ENCODE measurements around the gene SMPD3. TPM values are rescaled to one million over a fixed set of nuclear protein-coding genes. Genes with fewer than 3 reads are reported as not detected.
A peak's percentile ranks its signal among the peaks of the same experiment; 100 is the strongest.

SMPD3 gene
- total RNA-seq, 1 experiment from 2014 or later = 0.77 TPM

- DNase-seq (ENCODE audit: low read depth, low spot score) (no peak), ATAC-seq (no peak)
- Histone ChIP-seq H3K9me3 (ENCODE audit: control insufficient read depth, insufficient read depth, low read depth, low read length) (no peaks in the 10 kb centered on the region), H3K27ac (ENCODE audit: low read length) (no peak overlapping the region), H3K4me3 (ENCODE audit: low read depth in 2 of 2, low read length in 2 of 2) (no peak overlapping the region), H3K36me3 (ENCODE audit: control insufficient read depth, insufficient read depth, low read length) (no peaks in the 10 kb centered on the region), H3K4me1 (ENCODE audit: control insufficient read depth, insufficient read depth, low read length) (peaks cover 3% of the 10 kb centered on the region; the same call in 1 of the 2 replicates), H3K27me3 (ENCODE audit: control insufficient read depth, insufficient read depth, low read length) (no peaks in the 10 kb centered on the region)
- no peak for TF ChIP-seq POLR2AphosphoS5 (IDR thresholded peaks at IDR 0.05; ENCODE audit: low read depth, low read length)
- CTCF ChIA-PET = no interaction called here
- no TSS peak for BruUV-seq (replicated peaks)
- intact Hi-C loops (cut with micrococcal nuclease; ENCODE audit: unreplicated experiment) (no loop called here), in situ Hi-C loops (cut with HindIII; ENCODE audit: low pct_unique_long_range_greater_than_20kb, low sequenced_read_pairs) (no loop called here)
- POLR2A ChIA-PET = no interaction called here
These were observed 43.8 kb upstream of the SMPD3 start for GRCh38 chr16:68492151-68492542.

DNA sequence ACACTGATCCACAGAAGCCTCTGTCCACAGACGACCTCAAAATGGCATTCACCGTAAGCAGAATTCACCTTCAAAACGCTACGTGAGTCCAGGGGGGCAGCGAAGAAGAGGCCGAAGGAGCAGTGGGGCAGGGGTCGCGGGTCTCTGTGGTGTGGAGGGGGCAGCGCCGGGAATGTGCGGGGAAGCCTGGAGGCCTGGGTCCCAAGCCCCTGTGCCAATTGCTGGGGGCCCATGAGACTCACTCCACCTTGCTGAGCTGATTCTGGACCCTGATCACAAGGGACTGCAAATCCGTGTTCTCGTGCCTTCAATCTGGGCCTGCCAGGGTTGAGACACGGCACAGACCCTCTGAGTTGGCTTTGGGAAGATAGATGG, 43.3 kb upstream of the SMPD3 start:
- DNase-seq (ENCODE audit: low read depth, low spot score) (no peak), ATAC-seq (no peak)
- ChIA-PET CTCF (no interaction called here), POLR2A (no interaction called here)
- Histone ChIP-seq H3K27ac (ENCODE audit: low read length) (no peak overlapping the region), H3K27me3 (ENCODE audit: control insufficient read depth, insufficient read depth, low read length) (no peaks in the 10 kb centered on the region), H3K9me3 (ENCODE audit: control insufficient read depth, insufficient read depth, low read depth, low read length) (no peaks in the 10 kb centered on the region), H3K4me3 (ENCODE audit: low read depth in 2 of 2, low read length in 2 of 2) (no peak overlapping the region), H3K36me3 (ENCODE audit: control insufficient read depth, insufficient read depth, low read length) (no peaks in the 10 kb centered on the region), H3K4me1 (ENCODE audit: control insufficient read depth, insufficient read depth, low read length) (peaks cover 3% of the 10 kb centered on the region; the same call in 1 of the 2 replicates)
- in situ Hi-C loops (cut with HindIII; ENCODE audit: low pct_unique_long_range_greater_than_20kb, low sequenced_read_pairs) (no loop called here), intact Hi-C loops (cut with micrococcal nuclease; ENCODE audit: unreplicated experiment) (no loop called here)
- TF ChIP-seq, protein P1, sequence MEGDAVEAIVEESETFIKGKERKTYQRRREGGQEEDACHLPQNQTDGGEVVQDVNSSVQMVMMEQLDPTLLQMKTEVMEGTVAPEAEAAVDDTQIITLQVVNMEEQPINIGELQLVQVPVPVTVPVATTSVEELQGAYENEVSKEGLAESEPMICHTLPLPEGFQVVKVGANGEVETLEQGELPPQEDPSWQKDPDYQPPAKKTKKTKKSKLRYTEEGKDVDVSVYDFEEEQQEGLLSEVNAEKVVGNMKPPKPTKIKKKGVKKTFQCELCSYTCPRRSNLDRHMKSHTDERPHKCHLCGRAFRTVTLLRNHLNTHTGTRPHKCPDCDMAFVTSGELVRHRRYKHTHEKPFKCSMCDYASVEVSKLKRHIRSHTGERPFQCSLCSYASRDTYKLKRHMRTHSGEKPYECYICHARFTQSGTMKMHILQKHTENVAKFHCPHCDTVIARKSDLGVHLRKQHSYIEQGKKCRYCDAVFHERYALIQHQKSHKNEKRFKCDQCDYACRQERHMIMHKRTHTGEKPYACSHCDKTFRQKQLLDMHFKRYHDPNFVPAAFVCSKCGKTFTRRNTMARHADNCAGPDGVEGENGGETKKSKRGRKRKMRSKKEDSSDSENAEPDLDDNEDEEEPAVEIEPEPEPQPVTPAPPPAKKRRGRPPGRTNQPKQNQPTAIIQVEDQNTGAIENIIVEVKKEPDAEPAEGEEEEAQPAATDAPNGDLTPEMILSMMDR (IDR thresholded peaks at IDR 0.05) = no peak
- TF ChIP-seq POLR2AphosphoS5 (IDR thresholded peaks at IDR 0.05; ENCODE audit: low read depth, low read length) (no peak), TCF7L2 (IDR thresholded peaks at IDR 0.05; ENCODE audit: low read depth, low read length) (no peak), SIN3A (IDR thresholded peaks at IDR 0.05; ENCODE audit: borderline replicate concordance, insufficient read depth, low read depth, low read length) (no peak)
- TF ChIP-seq, protein P2, sequence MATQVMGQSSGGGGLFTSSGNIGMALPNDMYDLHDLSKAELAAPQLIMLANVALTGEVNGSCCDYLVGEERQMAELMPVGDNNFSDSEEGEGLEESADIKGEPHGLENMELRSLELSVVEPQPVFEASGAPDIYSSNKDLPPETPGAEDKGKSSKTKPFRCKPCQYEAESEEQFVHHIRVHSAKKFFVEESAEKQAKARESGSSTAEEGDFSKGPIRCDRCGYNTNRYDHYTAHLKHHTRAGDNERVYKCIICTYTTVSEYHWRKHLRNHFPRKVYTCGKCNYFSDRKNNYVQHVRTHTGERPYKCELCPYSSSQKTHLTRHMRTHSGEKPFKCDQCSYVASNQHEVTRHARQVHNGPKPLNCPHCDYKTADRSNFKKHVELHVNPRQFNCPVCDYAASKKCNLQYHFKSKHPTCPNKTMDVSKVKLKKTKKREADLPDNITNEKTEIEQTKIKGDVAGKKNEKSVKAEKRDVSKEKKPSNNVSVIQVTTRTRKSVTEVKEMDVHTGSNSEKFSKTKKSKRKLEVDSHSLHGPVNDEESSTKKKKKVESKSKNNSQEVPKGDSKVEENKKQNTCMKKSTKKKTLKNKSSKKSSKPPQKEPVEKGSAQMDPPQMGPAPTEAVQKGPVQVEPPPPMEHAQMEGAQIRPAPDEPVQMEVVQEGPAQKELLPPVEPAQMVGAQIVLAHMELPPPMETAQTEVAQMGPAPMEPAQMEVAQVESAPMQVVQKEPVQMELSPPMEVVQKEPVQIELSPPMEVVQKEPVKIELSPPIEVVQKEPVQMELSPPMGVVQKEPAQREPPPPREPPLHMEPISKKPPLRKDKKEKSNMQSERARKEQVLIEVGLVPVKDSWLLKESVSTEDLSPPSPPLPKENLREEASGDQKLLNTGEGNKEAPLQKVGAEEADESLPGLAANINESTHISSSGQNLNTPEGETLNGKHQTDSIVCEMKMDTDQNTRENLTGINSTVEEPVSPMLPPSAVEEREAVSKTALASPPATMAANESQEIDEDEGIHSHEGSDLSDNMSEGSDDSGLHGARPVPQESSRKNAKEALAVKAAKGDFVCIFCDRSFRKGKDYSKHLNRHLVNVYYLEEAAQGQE (IDR thresholded peaks at IDR 0.05; ENCODE audit: insufficient read depth in 1 of 2, low read depth in 2 of 2, low read length in 1 of 2) = no peak
- BruUV-seq (replicated peaks) = no TSS peak

DNA sequence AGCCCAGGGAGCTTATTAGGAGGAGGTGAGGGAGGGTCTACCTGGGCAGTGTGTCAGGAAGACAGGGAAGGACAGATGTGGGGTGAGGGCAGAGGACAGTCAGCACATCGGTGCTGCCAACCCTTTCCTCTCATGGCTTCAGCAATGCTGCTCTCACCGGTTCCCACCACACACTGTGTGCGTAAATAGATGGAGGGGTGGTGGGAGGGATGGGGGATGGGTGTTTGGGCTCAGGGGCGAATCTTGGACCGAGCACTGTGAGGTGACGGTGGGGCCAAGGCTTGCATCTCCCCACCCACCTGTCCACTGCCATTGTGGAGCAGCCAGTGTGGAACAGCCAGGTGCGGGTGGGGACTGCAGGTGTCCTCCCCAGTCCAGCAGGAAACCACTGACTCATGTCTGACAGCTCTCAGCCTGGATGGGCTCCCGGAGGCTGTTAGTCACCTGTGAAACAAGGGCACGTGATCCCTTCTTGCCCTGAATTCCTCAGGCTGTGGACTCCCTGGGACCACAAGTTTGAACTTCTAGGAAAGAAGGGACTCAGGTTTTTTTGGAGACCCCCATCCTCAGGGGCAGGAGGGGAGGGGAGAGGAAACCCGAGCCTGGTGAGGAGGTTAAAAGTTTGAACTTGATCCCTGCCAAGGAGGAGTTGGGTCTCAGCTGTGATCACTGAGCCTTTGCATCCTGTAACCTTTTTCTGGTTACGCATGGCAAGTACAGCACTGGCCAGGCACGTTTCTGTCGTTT, 42.7 kb upstream of the SMPD3 start:
- intact Hi-C loops (cut with micrococcal nuclease; ENCODE audit: unreplicated experiment) (no loop called here), in situ Hi-C loops (cut with HindIII; ENCODE audit: low pct_unique_long_range_greater_than_20kb, low sequenced_read_pairs) (no loop called here)

More for the DNA sequence above, 42.7 kb upstream of the SMPD3 start:
- POLR2A ChIA-PET = no interaction called here
- peaks cover 3% of the 10 kb centered on the region; the same call in 1 of the 2 replicates for H3K4me1 ChIP-seq (ENCODE audit: control insufficient read depth, insufficient read depth, low read length)
- no peak overlapping the region for H3K4me3 ChIP-seq (ENCODE audit: low read depth in 2 of 2, low read length in 2 of 2)
- no peaks in the 10 kb centered on the region for H3K27me3 ChIP-seq (ENCODE audit: control insufficient read depth, insufficient read depth, low read length)
- DNase-seq (ENCODE audit: low read depth, low spot score) = peak; percentile 52
- H3K36me3 ChIP-seq (ENCODE audit: control insufficient read depth, insufficient read depth, low read length) = no peaks in the 10 kb centered on the region
- H3K9me3 ChIP-seq (ENCODE audit: control insufficient read depth, insufficient read depth, low read depth, low read length) = no peaks in the 10 kb centered on the region
- CTCF ChIA-PET = no interaction called here
- H3K27ac ChIP-seq (ENCODE audit: low read length) = no peak overlapping the region
- TF ChIP-seq, protein P2 (IDR thresholded peaks at IDR 0.05; ENCODE audit: insufficient read depth in 1 of 2, low read depth in 2 of 2, low read length in 1 of 2) = no peak
- TF ChIP-seq TCF7L2 (IDR thresholded peaks at IDR 0.05; ENCODE audit: low read depth, low read length) = no peak
- no peak for TF ChIP-seq POLR2AphosphoS5 (IDR thresholded peaks at IDR 0.05; ENCODE audit: low read depth, low read length)
- TF ChIP-seq SIN3A (IDR thresholded peaks at IDR 0.05; ENCODE audit: borderline replicate concordance, insufficient read depth, low read depth, low read length) = no peak
- TF ChIP-seq, protein P1 (IDR thresholded peaks at IDR 0.05) = no peak
- BruUV-seq (replicated peaks) = no TSS peak
- peak; percentile 92 for ATAC-seq
